Measurements from ENCODE around the gene AGPAT1.

Gene AGPAT1

GRCh38 chr6:32185681-32186131, 9.8 kb upstream of the AGPAT1 start:
- peak; percentile 72 to 78 for DNase-seq

GRCh38 chr6:32184084-32184640, 8.3 kb upstream of the AGPAT1 start, which contains the start of gene AGER:
AGER (minus strand) TSS chr6:32184253; CDS start chr6:32184222, 31 bp downstream.
- DNase-seq, result no peak

GRCh38 chr6:32183483-32184083, 7.7 kb upstream of the AGPAT1 start:
- DNase-seq, result no peak

- no peak for DNase-seq
Observed at GRCh38 chr6:32183030-32183429, 7.1 kb upstream of the AGPAT1 start.

- DNase-seq, result no peak
Observed at GRCh38 chr6:32182555-32182981, 6.7 kb upstream of the AGPAT1 start.

GRCh38 chr6:32181915-32182529, 6.1 kb upstream of the AGPAT1 start:
- DNase-seq, result no peak

- DNase-seq, result no peak
Observed at GRCh38 chr6:32181148-32181702, 5.3 kb upstream of the AGPAT1 start.

- no peak for DNase-seq
Observed at GRCh38 chr6:32179766-32180405, 4.0 kb upstream of the AGPAT1 start.

- no peak for DNase-seq
Observed at GRCh38 chr6:32178547-32179440, 2.9 kb upstream of the AGPAT1 start.

GRCh38 chr6:32177788-32178546, 2.1 kb upstream of the AGPAT1 start, which contains the start of gene RNF5:
RNF5 (plus strand) TSS chr6:32178405; CDS start chr6:32178512, 107 bp downstream.
- DNase-seq, result peak; percentile 89 to 93

- peak in 1 of 2 experiments; percentile 54 for DNase-seq
Observed at GRCh38 chr6:32177183-32177787, 1.4 kb upstream of the AGPAT1 start.

GRCh38 chr6:32176476-32177182, 745 bp upstream of the AGPAT1 start:
- DNase-seq, result no peak

- DNase-seq, result no peak
Observed at GRCh38 chr6:32175322-32175710, 568 bp downstream of the AGPAT1 start.

- no peak for DNase-seq
Observed at GRCh38 chr6:32174416-32174815, 1.5 kb downstream of the AGPAT1 start.

- no peak for DNase-seq
Observed at GRCh38 chr6:32173051-32173727, 2.7 kb downstream of the AGPAT1 start.

GRCh38 chr6:32171234-32171633, 4.7 kb downstream of the AGPAT1 start:
- no peak for DNase-seq

GRCh38 chr6:32170294-32170693, 5.6 kb downstream of the AGPAT1 start:
- DNase-seq, result no peak

- DNase-seq, result no peak
Observed at GRCh38 chr6:32168807-32169591, 6.9 kb downstream of the AGPAT1 start.

GRCh38 chr6:32168350-32168749, 7.5 kb downstream of the AGPAT1 start:
- no peak for DNase-seq
